ENCODE results near the gene SPG7. TPM values are rescaled to one million over a fixed set of nuclear protein-coding genes. Genes with fewer than 3 reads are reported as not detected.
A peak's percentile ranks its signal among the peaks of the same experiment; 100 is the strongest.

Gene SPG7
- total RNA-seq, 1 donor from 2014 or later, result 166 TPM

DNA sequence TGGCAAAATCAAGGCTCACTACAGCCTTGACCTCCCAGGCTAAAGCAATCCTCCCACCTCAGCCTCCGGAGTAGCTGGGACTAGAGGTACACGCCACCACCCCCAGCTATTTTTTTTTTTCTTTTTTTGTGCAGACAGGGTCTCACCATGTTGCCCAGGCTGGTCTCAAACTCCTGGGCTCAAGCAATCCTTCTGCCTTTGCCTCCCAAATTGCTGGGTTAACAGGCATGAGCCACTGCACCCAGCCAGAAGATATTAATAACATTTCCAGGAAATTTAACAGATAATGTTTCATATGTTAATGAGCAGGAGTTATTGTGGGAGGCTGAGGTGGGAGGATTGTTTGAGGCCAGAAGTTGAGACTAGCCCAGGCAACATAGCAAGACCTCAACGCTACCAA, 8.4 kb upstream of the SPG7 start:
- Mint-ChIP-seq H3K36me3 (ENCODE audit: unreplicated experiment) (no peaks in the 10 kb centered on the region), H3K27me3 (ENCODE audit: unreplicated experiment) (no peaks in the 10 kb centered on the region), H3K4me1 (ENCODE audit: low read depth, unreplicated experiment) (peaks cover 5% of the 10 kb centered on the region), H3K9me3 (ENCODE audit: unreplicated experiment) (peaks cover 2% of the 10 kb centered on the region), H3K4me3 (ENCODE audit: unreplicated experiment) (no peak overlapping the region), H3K27ac (ENCODE audit: unreplicated experiment) (no peak overlapping the region)
- TF ChIP-seq, protein P1, sequence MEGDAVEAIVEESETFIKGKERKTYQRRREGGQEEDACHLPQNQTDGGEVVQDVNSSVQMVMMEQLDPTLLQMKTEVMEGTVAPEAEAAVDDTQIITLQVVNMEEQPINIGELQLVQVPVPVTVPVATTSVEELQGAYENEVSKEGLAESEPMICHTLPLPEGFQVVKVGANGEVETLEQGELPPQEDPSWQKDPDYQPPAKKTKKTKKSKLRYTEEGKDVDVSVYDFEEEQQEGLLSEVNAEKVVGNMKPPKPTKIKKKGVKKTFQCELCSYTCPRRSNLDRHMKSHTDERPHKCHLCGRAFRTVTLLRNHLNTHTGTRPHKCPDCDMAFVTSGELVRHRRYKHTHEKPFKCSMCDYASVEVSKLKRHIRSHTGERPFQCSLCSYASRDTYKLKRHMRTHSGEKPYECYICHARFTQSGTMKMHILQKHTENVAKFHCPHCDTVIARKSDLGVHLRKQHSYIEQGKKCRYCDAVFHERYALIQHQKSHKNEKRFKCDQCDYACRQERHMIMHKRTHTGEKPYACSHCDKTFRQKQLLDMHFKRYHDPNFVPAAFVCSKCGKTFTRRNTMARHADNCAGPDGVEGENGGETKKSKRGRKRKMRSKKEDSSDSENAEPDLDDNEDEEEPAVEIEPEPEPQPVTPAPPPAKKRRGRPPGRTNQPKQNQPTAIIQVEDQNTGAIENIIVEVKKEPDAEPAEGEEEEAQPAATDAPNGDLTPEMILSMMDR (IDR thresholded peaks at IDR 0.05; ENCODE audit: partially characterized antibody, unreplicated experiment), result no peak
- no peak for DNase-seq

- Mint-ChIP-seq H3K4me3 (ENCODE audit: unreplicated experiment) (no peak overlapping the region), H3K36me3 (ENCODE audit: unreplicated experiment) (no peaks in the 10 kb centered on the region), H3K27me3 (ENCODE audit: unreplicated experiment) (no peaks in the 10 kb centered on the region), H3K4me1 (ENCODE audit: low read depth, unreplicated experiment) (peaks cover 3% of the 10 kb centered on the region), H3K27ac (ENCODE audit: unreplicated experiment) (no peak overlapping the region), H3K9me3 (ENCODE audit: unreplicated experiment) (peaks cover 5% of the 10 kb centered on the region)
- DNase-seq, result no peak
- TF ChIP-seq, protein P1 (IDR thresholded peaks at IDR 0.05; ENCODE audit: partially characterized antibody, unreplicated experiment), result no peak
Measured at GRCh38 chr16:89502081-89502843, 5.9 kb upstream of the SPG7 start.

- Mint-ChIP-seq H3K27me3 (ENCODE audit: unreplicated experiment) (no peaks in the 10 kb centered on the region), H3K9me3 (ENCODE audit: unreplicated experiment) (peaks cover 10% of the 10 kb centered on the region), H3K36me3 (ENCODE audit: unreplicated experiment) (no peaks in the 10 kb centered on the region), H3K4me3 (ENCODE audit: unreplicated experiment) (no peak overlapping the region), H3K4me1 (ENCODE audit: low read depth, unreplicated experiment) (peaks cover 3% of the 10 kb centered on the region), H3K27ac (ENCODE audit: unreplicated experiment) (no peak overlapping the region)
- DNase-seq, result no peak
- TF ChIP-seq, protein P1 (IDR thresholded peaks at IDR 0.05; ENCODE audit: partially characterized antibody, unreplicated experiment), result no peak
Measured at GRCh38 chr16:89504091-89504490, 4.1 kb upstream of the SPG7 start.

DNA sequence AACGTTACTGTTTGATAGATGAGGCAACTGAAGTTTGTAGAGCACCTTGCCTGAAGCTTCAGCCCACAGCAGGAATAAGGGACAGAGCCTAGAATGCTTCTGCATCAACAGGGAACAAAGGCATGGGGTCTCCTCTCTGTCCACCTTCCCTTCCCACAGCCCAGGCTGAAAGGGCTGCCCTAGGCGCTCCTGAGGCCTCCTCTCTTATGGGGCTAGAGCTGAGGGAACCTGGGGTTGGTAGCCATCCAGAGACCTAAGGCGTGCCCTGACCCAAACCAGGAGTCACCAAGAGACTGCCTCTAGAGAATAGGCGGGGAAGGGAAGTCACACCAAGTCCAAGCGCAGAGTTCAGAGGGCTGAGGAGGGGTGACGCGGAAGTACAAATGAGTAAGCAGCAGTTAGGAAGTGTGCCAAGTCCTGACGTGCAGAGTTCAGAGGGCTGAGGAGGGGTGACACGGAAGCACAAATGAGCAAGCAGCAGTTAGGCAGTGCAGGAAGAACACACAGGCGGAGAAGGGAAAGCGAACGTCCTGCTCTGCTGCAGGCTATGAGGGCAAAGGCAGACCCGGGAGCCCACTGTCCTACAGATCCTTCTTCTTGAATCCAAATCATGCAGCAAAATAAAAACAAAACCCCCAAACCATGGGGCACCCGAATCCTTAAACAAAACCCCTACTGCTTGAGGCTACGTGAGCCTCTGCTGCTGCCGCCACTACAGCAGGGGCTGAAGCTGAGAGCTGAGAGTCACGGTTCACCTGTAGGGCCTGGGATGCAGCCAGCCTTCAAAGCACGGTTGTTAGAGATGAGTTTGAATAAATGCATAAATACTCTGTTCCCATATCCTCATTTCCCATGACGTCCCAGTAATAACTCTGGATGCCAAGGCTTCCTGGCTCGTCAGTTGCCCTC, 2.7 kb upstream of the SPG7 start:
- Mint-ChIP-seq H3K36me3 (ENCODE audit: unreplicated experiment) (no peaks in the 10 kb centered on the region), H3K27me3 (ENCODE audit: unreplicated experiment) (peaks cover 2% of the 10 kb centered on the region), H3K27ac (ENCODE audit: unreplicated experiment) (peak overlapping the region; percentile 30), H3K4me1 (ENCODE audit: low read depth, unreplicated experiment) (peaks cover 3% of the 10 kb centered on the region), H3K4me3 (ENCODE audit: unreplicated experiment) (peak overlapping the region; percentile 36), H3K9me3 (ENCODE audit: unreplicated experiment) (peaks cover 8% of the 10 kb centered on the region)
- DNase-seq, result no peak
- TF ChIP-seq, protein P1 (IDR thresholded peaks at IDR 0.05; ENCODE audit: partially characterized antibody, unreplicated experiment), result no peak
